Activated B cell treated with CpG ODN at 0.5 μM for 24 hours (primary cell): Measurements from ENCODE around the gene ASGR1. TPM values are rescaled to one million over a fixed set of nuclear protein-coding genes. Genes with fewer than 3 reads are reported as not detected.

Experiments
- ATAC-seq: fragments of 200-7000 bp; cut with Tn5 transposase; one replicate; pipeline ENCODE4 v1.10.0; 2021; ENCODE audit warnings: low read depth, mild to moderate bottlenecking, moderate library complexity
- CTCF ChIA-PET: fragments of 350-600 bp; sonication (Branson Sonifier 250); formaldehyde crosslinking; loops from one replicate; lab custom pipeline; 2021; ENCODE audit warnings: antibody characterized with exemption; lab: Charles Lee
- POLR2A ChIA-PET: fragments of 350-600 bp; sonication (Branson Sonifier 250); formaldehyde crosslinking; loops from one replicate; lab custom pipeline; 2021; ENCODE audit warnings: antibody characterized with exemption; lab: Charles Lee
- DNase-seq: peaks from one replicate; pipeline ENCODE4 v3.0.0; 2022
- H3K27ac Mint-ChIP-seq: one replicate; pipeline ENCODE4 v1.8.0; 2020; ENCODE audit warnings: mixed read lengths
- H3K27me3 Mint-ChIP-seq: one replicate; pipeline ENCODE4 v1.8.0; 2021; ENCODE audit warnings: mixed read lengths
- H3K36me3 Mint-ChIP-seq: one replicate; pipeline ENCODE4 v1.8.0; 2021; ENCODE audit warnings: low read depth, mixed read lengths
- H3K4me1 Mint-ChIP-seq: one replicate; pipeline ENCODE4 v1.8.0; 2021; ENCODE audit warnings: mixed read lengths
- H3K4me3 Mint-ChIP-seq: one replicate; pipeline ENCODE4 v1.8.0; 2020; ENCODE audit warnings: mild to moderate bottlenecking, mixed read lengths
- H3K9me3 Mint-ChIP-seq: one replicate; pipeline ENCODE4 v1.8.0; 2020; ENCODE audit warnings: mixed read lengths
- intact Hi-C: fragments of 100-400 bp; cut with micrococcal nuclease; formaldehyde crosslinking; loops from one replicate; pipeline ENCODE4 v1.15.1; 2024
- total RNA-seq: library from RNA; stranded (reverse); gene quantifications from 2 replicates; pipeline ENCODE4 v1.2.3, GENCODE V29; 2022
- TF ChIP-seq, protein P1 (sequence below): fragments of 200-600 bp; IDR thresholded peaks from one replicate; pipeline ENCODE4 v1.8.0; 2022; ENCODE audit warnings: antibody characterized with exemption, mild to moderate bottlenecking

The ASGR1 gene
- total RNA-seq, 1 donor from 2014 or later, result not detected

GRCh38 chr17:7224661-7225111 lies 45.5 kb upstream of the ASGR1 start:
- Mint-ChIP-seq H3K36me3 (peaks cover 80% of the 10 kb centered on the region), H3K4me3 (no peak overlapping the region), H3K9me3 (no peaks in the 10 kb centered on the region), H3K4me1 (peaks cover 16% of the 10 kb centered on the region), H3K27me3 (no peaks in the 10 kb centered on the region), H3K27ac (no peak overlapping the region)
- ChIA-PET POLR2A (interaction anchor here (10.5 kb wide), 1 partner anchor 12 kb away, joined by 245 read pairs; the partner anchor contains the start of genes DVL2, GABARAP and PHF23), CTCF (no interaction called here)
- DNase-seq (no peak), ATAC-seq (no peak)
- intact Hi-C loops, result no loop called here
- TF ChIP-seq, protein P1, sequence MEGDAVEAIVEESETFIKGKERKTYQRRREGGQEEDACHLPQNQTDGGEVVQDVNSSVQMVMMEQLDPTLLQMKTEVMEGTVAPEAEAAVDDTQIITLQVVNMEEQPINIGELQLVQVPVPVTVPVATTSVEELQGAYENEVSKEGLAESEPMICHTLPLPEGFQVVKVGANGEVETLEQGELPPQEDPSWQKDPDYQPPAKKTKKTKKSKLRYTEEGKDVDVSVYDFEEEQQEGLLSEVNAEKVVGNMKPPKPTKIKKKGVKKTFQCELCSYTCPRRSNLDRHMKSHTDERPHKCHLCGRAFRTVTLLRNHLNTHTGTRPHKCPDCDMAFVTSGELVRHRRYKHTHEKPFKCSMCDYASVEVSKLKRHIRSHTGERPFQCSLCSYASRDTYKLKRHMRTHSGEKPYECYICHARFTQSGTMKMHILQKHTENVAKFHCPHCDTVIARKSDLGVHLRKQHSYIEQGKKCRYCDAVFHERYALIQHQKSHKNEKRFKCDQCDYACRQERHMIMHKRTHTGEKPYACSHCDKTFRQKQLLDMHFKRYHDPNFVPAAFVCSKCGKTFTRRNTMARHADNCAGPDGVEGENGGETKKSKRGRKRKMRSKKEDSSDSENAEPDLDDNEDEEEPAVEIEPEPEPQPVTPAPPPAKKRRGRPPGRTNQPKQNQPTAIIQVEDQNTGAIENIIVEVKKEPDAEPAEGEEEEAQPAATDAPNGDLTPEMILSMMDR, result no peak

DNA sequence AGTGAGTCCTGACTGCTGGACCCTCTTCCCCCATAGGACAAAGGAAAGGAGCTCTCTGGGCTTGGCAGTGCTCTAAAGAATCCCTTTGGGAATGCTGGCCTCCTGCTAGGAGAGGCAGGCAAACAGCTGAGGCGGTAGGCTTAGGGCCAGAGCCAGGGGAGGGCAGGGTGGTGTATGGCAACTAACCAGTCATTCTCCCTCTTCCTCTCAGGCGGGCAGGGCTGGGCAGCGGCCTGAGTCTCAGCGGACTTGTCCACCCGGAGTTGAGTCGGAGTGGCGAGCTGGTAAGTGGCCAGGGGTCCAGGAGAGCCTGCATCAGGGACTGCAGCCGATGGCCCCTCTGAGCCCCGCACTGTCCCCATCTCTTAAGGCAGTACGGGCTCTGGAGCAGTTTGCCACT lies 44.9 kb upstream of the ASGR1 start:
- Mint-ChIP-seq H3K9me3 (no peaks in the 10 kb centered on the region), H3K4me3 (no peak overlapping the region), H3K27ac (no peak overlapping the region), H3K27me3 (no peaks in the 10 kb centered on the region), H3K4me1 (peaks cover 22% of the 10 kb centered on the region), H3K36me3 (peaks cover 75% of the 10 kb centered on the region)
- intact Hi-C loops, result no loop called here
- CTCF ChIA-PET, result no interaction called here
- ATAC-seq, result no peak
- no peak for DNase-seq
- POLR2A ChIA-PET, result interaction anchor here (0.6 to 10.5 kb wide), 2 partner anchors 13 to 83 kb away, joined by 3 to 245 read pairs; partner anchors contain the start of genes DVL2, GABARAP and PHF23
- TF ChIP-seq, protein P1, result no peak

- Mint-ChIP-seq H3K36me3 (peaks cover 69% of the 10 kb centered on the region), H3K27me3 (no peaks in the 10 kb centered on the region)
Measured at GRCh38 chr17:7223375-7223774, 44.2 kb upstream of the ASGR1 start.

DNA sequence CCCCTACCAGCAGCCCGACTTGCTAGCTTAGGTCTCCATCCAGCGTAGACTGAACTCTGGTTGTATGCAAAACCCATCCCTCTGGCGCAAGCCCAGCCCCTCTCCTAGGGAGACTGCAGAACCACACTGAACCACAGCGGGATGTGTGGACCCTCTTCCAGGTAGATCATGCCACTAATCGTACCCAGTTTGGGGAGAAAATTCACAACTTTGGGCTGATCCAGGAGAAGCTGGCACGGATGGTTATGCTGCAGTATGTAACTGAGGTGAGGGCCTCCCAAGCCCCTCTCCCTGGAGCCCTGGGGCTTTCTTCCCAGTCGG lies 43.8 kb upstream of the ASGR1 start:
- TF ChIP-seq, protein P1, result no peak
- H3K27me3 Mint-ChIP-seq, result no peaks in the 10 kb centered on the region
- H3K27ac Mint-ChIP-seq, result no peak overlapping the region
- intact Hi-C loops, result no loop called here
- H3K4me3 Mint-ChIP-seq, result no peak overlapping the region
- ATAC-seq, result no peak
- H3K9me3 Mint-ChIP-seq, result no peaks in the 10 kb centered on the region
- H3K4me1 Mint-ChIP-seq, result peaks cover 32% of the 10 kb centered on the region
- peaks cover 64% of the 10 kb centered on the region for H3K36me3 Mint-ChIP-seq
- no peak for DNase-seq
- ChIA-PET POLR2A (interaction anchor here (10.5 kb wide), 1 partner anchor 14 kb away, joined by 245 read pairs; the partner anchor contains the start of genes DVL2, GABARAP and PHF23), CTCF (no interaction called here)

More at GRCh38 chr17:7223375-7223774, 44.2 kb upstream of the ASGR1 start:
- ChIA-PET POLR2A (interaction anchor here (10.5 kb wide), 1 partner anchor 13 kb away, joined by 245 read pairs; the partner anchor contains the start of genes DVL2, GABARAP and PHF23), CTCF (no interaction called here)
- no peak for DNase-seq
- TF ChIP-seq, protein P1, result no peak
- H3K4me3 Mint-ChIP-seq, result no peak overlapping the region
- no peaks in the 10 kb centered on the region for H3K9me3 Mint-ChIP-seq
- intact Hi-C loops, result no loop called here
- no peak for ATAC-seq
- H3K27ac Mint-ChIP-seq, result no peak overlapping the region
- H3K4me1 Mint-ChIP-seq, result peaks cover 27% of the 10 kb centered on the region

DNA sequence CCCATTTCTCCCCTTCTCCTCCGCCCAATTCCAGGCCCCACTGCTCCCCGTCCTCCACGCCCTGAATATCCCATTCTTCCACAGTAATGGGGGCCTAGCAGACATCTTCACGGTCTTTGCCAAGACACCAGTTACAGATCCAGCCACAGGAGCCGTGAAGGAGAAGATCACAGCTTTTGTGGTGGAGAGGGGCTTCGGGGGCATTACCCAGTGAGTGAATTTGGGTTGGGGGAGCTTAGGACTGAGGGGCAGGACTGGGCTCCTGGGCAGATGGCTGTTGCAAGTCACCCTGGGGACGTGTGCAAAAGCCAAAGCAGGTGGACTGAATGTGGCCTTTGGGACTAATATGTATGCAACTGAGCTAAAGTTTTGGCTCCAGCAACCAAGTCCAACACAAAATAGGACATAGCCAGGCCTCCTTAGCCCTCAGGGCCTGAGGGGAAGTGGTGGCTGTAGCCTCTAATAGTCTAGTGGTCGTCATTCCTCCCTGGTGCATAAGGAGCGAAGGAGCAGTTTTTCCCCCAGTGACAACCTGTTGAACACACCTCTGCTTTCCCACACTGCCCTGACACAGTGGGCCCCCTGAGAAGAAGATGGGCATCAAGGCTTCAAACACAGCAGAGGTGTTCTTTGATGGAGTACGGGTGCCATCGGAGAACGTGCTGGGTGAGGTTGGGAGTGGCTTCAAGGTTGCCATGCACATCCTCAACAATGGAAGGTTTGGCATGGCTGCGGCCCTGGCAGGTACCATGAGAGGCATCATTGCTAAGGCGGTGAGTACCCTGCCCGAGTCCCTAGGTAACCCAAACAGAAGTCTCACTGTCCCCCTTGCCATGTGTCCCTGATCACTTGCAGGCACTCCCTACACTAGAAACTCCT lies 43.2 kb upstream of the ASGR1 start:
- peaks cover 60% of the 10 kb centered on the region for H3K36me3 Mint-ChIP-seq
- DNase-seq (no peak), ATAC-seq (no peak)
- intact Hi-C loops, result no loop called here
- H3K27ac Mint-ChIP-seq, result no peak overlapping the region
- CTCF ChIA-PET, result no interaction called here
- H3K4me1 Mint-ChIP-seq, result peaks cover 36% of the 10 kb centered on the region
- TF ChIP-seq, protein P1, result no peak
- H3K9me3 Mint-ChIP-seq, result no peaks in the 10 kb centered on the region
- POLR2A ChIA-PET, result interaction anchor here (1.1 to 10.5 kb wide), 2 partner anchors 14 to 29 kb away, joined by 3 to 245 read pairs; partner anchors contain the start of genes CTDNEP1, DVL2, GABARAP and PHF23
- no peaks in the 10 kb centered on the region for H3K27me3 Mint-ChIP-seq
- H3K4me3 Mint-ChIP-seq, result no peak overlapping the region
